Right ventricle myocardium inferior (tissue), 1 donor: ENCODE results near the gene SRSF10. TPM values are rescaled to one million over a fixed set of nuclear protein-coding genes. Genes with fewer than 3 reads are reported as not detected.
"Not testable (repeated sequence)": the region's sequence is repeated elsewhere in the genome, so short reads cannot be mapped to it uniquely, and the experiment has no call there.

ENCODE experiments used
- ATAC-seq: fragments of 200-7000 bp; cut with Tn5 transposase; one replicate; pipeline ENCODE4 v1.9.1; 2020; ENCODE audit warnings: mild to moderate bottlenecking, moderate library complexity
- DNase-seq: peaks from one replicate; pipeline ENCODE4 v3.0.0; 2021; ENCODE audit errors: missing footprints
- intact Hi-C: fragments of 100-400 bp; cut with DNase I; formaldehyde crosslinking; loops from one replicate; pipeline ENCODE4 v1.11.0; 2022
- long read RNA-seq: library from polyadenylated mRNA; unstranded; transcript quantifications from one replicate; pipeline ENCODE4 v2.0.0, GENCODE V29; 2021
- total RNA-seq: library from RNA; stranded (reverse); fragmentation: NEBNext Ultra II Directional; extraction: Animal tissue kit (Norgen Biotek cat#: 25700); gene quantifications from one replicate; pipeline ENCODE4 v1.2.1, GENCODE V29; 2021
- donor health status: DM: no; HTN: yes; CAD: no; lungs with severe emphysema.

The SRSF10 gene
- 51.9 TPM for total RNA-seq
- long read RNA-seq, partial matches to known transcripts = 0 of 5 reads
- long read RNA-seq, other reads (novel, unspliced or antisense) = 2 of 5 reads

DNA sequence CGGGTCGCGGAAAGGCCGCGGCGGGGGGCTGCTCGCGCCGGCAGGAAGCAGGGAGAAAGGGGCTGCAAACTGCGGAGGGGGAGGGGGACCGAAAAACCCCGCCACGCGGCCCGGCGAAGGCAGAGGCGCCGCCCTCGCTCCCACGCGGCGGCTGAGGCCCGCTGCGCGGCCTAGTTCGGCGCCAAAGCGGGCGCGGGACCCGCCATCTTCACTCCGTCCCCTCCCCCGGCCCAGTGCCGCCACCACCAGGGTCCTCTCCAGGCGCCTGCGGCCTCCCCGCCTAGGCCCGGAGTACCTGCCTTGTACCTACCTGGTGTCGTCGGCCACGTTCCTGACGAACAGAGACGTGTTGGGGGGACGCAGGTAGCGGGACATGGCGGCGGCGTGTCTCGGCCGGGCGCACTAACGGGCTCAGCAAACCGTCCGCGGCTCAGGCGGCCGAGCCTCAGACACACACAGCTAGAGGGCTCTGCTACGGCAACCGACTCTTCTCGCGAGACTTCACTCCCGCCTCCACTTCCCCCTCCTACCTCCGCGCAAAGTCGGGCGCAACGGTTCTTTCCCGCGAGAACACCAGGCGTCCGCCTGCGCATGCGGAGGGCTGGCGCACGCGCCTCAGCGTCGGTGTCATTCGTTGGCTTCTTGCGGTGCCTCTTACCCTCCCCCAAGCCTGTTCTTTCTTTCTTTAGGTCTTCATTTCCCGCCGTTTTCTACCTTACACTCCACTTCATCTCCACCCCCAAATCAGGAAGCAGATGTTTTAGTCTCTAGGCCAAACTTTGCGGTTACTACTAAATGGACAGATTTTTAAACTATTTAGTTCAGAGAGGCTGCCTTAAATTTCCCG is at the start of gene SRSF10:
SRSF10 (minus strand) TSS at position 447 of the 847 bp plus-strand sequence; CDS start at position 375, 72 bp downstream.
- intact Hi-C loops = loop anchor here (2.0 kb wide), 2 partner anchors 39 to 49 kb away; no protein-coding TSS in a partner anchor
- DNase-seq (peak; percentile 98), ATAC-seq (peak; percentile 99)

DNA sequence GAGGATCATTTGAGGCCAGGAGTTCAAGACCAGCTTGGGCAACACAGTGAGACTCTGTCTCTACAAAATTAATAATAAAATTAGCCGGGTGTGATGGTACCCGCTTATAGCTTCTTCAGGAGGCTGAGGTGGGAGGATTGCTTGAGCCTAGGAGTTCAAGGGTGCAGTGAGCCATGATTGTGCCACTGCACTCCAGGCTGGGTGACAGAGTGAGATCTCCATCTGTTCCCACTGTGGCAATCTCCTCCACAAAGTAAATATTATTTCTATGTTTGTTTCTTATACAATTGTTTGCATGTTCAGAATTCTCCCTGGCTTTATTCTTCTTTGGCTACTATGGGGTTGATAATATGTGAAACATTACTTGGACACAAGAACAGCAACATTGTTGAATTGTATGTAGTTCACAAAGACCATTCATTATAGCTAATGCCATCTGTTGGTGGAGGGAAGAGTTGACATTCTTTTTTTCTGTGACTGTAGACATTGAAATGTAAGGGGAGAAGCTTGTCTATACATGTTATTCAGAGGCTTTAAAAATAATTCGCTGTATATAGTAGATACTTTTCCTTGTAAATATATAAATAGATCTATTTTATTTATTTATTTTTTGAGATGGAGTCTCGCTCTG is 47.8 kb upstream of the SRSF10 start:
- ATAC-seq (peak; percentile 59), DNase-seq (no peak)
- intact Hi-C loops = loop anchor here (2.0 kb wide), 1 partner anchor 49 kb away; no protein-coding TSS in a partner anchor

DNA sequence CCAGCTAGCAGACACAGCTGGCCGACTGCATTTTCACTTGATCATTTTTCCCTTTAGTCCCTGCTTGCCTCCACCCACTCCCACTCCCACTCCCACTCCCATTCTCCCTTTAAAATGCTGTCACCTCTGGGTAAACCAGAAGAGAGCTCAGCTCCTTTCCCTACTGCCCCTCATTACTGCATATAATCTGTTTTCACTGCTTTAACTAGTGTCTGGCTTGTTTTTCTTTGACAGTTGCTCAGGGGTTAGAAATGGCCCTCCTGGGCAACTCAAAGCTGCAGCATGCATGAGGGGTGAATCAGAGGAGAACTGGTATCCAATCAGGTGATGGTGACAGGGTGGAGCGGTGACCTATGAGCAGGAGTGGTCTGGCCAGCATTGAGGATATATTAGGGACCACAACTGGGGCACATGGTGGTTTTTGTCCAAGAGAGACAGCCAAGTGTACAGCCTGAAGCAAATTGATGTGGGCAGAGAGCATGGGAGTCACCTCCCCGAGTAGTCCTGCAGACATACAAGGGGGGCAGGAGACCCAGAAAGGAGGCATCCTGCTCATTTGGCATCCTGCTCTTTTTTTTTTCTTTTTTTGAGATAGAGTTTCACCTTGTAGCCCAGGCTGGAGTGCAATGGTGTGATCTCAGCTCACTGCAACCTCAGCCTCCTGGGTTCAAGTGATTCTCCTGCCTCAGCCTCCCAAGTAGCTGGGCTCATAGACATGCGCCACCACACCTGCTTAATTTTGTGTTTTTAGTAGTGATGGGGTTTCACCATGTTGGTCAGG is 42.6 kb upstream of the SRSF10 start:
- no peak for DNase-seq
- ATAC-seq = no peak
- intact Hi-C loops = loop anchor here (2.0 kb wide), 1 partner anchor 64 kb away; the partner anchor contains the start of gene PNRC2

GRCh38 chr1:24021403-24022266 is 41.5 kb upstream of the SRSF10 start:
- ATAC-seq (peak; percentile 20), DNase-seq (no peak)
- intact Hi-C loops = loop anchor here (2.0 kb wide), 1 partner anchor 63 kb away; the partner anchor contains the start of gene PNRC2

DNA sequence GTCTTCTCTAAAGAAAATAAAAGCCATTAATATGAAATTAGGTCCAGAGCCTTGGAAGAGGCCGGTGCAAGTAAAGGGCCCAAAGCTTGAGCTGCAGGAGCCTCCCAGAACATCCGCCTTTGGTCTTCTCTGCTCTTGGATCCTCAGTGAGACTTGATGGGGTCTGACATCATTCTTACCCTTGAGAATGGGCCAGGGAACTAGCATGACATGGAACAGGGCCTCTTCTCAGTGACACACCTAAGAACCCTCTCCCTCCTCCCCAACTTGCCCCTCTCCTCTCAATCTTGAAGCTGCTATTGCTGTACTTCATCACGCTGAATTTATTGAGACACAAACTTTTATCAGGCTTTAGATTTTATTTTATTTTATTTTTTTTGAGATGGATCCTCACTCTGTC is 40.3 kb upstream of the SRSF10 start:
- ATAC-seq = no peak
- DNase-seq = no peak
- intact Hi-C loops = no loop called here

DNA sequence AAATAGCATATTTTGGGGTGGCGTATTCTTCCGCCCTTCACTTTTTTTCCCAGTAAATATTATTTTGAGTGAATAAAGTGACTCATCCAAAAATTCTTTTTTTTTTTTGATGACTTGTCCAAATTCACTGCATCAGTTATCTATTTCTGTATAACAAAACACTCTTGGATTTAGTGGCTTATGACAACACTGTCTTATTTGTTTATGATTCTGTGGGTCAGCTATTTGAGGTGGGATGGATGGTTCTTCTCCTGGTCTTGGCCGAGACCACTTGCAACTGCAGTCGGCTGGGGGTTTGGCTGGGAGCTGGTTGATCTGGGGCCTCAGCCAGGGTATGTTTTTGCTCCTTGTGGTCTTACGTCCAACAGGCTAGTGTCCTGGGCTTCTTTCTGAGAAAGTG is 39.9 kb upstream of the SRSF10 start:
- ATAC-seq (no peak), DNase-seq (no peak)
- intact Hi-C loops = no loop called here

DNA sequence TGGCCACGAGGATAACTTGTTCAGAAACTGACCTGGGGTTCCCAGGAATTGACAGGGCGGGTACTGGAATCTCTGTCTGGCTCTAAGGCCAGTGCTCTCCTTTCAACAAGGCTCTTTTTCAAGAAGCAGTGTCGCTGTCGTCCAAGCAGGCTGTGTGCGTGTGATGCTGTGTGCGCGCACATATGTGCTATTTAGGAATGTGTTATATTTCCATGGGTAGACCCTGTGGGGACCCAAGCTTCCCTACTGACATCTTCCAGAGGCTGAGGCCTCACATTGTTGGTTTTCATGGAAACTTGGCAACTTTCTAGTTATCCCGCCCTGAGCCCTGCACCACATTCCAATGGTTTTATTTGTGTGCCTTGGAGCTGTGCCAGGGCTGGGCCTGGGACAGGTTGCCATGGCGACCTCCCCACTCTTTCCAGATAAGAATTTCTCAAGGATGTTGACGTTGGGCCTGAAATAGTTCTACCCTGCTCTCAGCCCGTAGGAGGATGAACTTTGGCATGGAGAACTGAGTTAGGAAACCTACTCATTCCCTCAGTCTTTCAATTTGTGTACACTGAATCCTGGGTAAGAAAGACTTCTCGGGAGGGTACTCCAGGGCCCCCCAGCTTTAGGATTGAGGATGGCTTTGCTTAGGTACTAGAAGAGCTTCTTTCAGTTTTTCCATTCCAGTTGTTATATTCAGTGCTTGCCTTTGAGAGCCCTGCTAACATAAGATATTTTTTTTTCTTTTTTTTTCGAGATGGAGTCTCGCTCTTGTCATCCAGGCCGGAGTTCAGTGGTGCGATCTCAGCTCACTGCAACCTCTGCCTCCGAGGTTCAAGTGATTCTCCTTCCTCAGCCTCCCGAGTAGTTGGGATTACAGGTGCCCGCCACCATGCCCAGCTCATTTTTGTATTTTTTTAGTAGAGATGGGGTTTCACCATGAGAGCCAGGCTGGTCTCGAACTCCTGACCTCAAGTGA is 38.8 kb upstream of the SRSF10 start:
- intact Hi-C loops = loop anchor here (2.0 kb wide), 1 partner anchor 38 kb away; the partner anchor contains the start of gene SRSF10
- peak; percentile 95 for DNase-seq
- peak; percentile 94 for ATAC-seq

DNA sequence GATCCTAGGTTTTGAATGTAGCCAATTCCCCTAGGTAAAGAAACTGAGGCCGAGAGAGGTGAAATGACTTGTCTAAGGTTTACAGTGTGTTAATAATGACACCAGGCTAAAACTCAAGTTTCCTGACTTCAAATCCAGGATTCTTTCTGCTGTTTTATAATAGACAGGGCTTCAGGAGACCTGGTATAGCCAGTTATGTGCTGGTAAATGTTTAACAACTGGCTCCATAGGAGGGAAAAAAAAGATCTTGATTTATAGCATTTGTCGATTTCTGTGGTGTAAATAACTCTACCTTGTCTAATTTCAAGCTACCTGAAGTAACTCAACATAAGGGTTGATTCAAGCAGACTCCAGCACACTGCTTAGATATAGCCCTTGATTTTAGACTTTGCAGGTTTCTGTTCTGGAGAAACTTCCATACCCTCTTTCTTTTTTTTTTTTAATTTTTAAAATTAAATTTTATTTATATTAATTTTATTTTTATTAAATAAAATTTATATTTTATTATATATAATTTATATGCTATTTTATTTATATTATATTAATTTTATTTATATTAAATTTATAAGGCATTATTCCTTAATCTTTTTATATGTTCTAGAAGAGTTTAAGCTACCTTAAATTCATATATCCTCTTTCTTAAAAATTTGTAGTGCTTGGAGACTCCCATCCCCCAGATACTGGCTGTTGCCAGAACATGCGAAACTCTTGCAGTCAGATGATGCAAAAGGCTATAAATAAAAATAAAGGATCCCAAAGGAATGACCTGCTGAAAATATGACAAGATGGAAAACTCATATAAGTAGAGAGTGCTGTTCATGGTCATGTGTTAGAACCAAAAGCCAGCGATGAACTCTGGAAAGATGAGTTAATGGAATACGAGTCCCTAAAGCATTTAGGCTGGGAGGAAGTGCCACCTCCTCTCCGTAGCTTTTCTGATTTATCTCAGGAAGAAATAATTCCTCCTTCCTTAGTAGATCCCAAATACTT is 35.4 kb upstream of the SRSF10 start:
- intact Hi-C loops = no loop called here
- ATAC-seq = peak; percentile 43
- DNase-seq = no peak

- intact Hi-C loops = not testable (repeated sequence)
These were observed 32.8 kb upstream of the SRSF10 start for GRCh38 chr1:24012878-24013277.

DNA sequence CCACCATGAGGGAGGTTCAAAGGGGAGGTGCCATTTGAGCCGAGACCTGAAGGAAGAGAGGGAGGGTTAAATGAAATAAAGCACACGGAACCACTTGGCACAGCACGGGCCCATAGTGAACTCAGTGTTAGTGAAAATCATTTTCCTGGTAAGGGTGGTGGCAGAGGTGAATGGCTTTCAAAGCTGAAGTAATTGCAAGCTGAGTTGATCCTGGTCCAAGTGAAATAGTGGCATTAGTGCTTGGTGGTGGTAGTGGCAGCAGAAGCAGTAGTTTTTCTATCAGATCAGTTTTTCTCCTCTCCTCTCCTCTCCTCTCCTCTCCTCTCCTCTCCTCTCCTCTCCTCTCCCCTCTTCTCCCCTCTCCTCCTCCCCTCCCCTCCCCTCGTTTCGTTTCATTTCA is 30.5 kb upstream of the SRSF10 start:
- ATAC-seq (no peak), DNase-seq (no peak)
- intact Hi-C loops = no loop called here

More at GRCh38 chr1:24012878-24013277, 32.8 kb upstream of the SRSF10 start:
- not testable (repeated sequence) for ATAC-seq, DNase-seq

- ATAC-seq = no peak
- DNase-seq = no peak
- intact Hi-C loops = no loop called here
These were observed 29.3 kb upstream of the SRSF10 start for GRCh38 chr1:24009406-24009805.

DNA sequence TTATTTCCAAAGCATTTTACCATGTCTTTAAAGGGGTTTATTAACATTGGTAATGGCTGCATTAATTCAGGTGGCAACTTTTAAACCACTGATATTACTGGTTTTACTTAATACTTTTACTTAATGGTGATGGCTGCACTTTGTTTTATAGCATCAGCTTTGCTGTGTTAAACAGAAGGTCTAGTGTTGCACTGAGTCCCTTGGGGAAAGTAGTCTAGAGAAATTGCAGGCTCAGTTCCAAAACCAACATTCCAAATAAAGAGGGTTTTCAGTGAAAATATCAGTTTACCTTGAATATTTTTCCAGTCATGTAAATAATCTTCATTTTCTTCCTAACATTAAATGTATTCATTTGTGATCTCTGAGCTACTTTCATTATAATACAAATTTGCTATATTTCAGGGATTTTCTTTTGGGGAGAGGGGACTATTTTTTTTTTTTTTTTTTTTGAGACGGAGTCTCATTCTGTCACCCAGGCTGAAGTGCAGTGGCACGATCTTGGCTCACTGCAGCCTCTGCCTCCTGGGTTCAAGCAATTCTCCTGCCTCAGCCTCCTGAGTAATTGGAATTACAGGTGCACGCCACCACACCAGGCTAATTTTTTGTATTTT is 28.6 kb upstream of the SRSF10 start:
- intact Hi-C loops, DNase-seq, ATAC-seq: not testable (repeated sequence)

- DNase-seq = no peak
- intact Hi-C loops = no loop called here
- no peak for ATAC-seq
These were observed 27.0 kb upstream of the SRSF10 start for GRCh38 chr1:24007079-24007478.

- no peak for DNase-seq
- intact Hi-C loops = no loop called here
- no peak for ATAC-seq
These were observed 25.0 kb upstream of the SRSF10 start for GRCh38 chr1:24005163-24005562.

GRCh38 chr1:24004132-24004531 is 24.0 kb upstream of the SRSF10 start:
- DNase-seq = no peak
- intact Hi-C loops = no loop called here
- ATAC-seq = no peak
